HG03442 (cell line): ENCODE data around the gene TNFRSF12A.

Experiments used
- ATAC-seq: cut with Tn5 transposase; IDR thresholded peaks from one replicate; pipeline ENCODE4 v1.9.1; 2021; ENCODE audit warnings: mild to moderate bottlenecking, moderate library complexity; ENCODE audit not compliant: unreplicated experiment

TNFRSF12A gene

DNA sequence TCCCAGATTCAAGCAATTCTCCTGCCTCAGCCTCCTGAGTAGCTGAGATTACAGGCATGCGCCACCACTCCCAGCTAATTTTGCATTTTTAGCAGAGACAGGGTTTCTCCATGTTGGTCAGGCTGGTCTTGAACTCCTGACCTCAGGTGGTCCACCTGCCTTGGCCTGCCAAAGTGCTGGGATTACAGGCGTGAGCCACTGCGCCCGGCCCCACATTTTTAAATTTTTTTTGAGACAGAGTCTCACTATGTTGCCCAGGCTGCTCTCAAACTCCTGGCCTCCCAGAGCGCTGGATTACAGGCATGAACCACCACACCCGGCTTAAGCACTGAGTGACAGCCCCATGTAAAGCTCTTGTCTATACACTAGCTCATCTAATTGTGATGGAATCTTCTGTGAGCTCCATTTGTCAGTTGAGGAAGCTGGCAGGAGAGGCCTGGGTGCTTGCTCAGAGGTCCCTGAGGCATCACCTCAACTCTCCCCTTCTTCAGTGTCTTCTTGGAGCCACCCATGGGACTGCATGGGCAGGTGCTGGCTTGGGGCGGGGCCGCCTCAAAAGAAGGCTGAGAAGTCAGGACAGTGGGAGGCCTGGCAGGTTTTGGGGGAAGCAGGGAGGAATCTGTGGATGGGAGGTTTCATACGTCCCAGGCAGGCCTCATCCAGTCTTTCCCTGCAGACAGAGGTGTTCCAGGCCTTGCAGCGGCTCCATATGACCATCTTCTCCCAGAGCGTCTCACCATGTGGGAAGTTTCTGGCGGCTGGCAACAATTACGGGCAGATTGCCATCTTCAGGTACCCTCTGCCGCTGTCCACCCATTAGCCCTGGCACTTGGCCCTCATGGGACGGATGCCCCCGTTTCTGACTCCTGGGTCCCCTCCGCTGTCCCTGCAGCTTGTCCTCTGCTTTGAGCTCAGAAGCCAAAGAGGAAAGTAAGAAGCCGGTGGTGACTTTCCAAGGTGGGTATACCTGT is 5.1 kb downstream of the TNFRSF12A start:
- ATAC-seq, result no peak

DNA sequence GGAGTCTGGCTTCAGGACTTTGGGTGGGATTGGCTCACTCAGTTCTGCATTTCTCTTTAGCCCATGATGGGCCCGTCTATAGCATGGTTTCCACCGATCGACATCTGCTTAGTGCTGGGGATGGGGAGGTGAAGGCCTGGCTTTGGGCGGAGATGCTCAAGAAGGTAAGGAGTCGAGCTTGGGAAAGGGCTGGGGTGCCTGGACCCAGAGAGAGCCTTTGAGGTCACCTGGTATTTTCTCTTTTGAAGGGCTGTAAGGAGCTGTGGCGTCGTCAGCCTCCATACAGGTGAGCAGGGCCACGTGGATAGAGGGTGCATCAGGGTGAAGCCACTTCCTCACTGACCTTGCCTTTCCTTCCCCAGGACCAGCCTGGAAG is 5.8 kb downstream of the TNFRSF12A start:
- ATAC-seq, result no peak

DNA sequence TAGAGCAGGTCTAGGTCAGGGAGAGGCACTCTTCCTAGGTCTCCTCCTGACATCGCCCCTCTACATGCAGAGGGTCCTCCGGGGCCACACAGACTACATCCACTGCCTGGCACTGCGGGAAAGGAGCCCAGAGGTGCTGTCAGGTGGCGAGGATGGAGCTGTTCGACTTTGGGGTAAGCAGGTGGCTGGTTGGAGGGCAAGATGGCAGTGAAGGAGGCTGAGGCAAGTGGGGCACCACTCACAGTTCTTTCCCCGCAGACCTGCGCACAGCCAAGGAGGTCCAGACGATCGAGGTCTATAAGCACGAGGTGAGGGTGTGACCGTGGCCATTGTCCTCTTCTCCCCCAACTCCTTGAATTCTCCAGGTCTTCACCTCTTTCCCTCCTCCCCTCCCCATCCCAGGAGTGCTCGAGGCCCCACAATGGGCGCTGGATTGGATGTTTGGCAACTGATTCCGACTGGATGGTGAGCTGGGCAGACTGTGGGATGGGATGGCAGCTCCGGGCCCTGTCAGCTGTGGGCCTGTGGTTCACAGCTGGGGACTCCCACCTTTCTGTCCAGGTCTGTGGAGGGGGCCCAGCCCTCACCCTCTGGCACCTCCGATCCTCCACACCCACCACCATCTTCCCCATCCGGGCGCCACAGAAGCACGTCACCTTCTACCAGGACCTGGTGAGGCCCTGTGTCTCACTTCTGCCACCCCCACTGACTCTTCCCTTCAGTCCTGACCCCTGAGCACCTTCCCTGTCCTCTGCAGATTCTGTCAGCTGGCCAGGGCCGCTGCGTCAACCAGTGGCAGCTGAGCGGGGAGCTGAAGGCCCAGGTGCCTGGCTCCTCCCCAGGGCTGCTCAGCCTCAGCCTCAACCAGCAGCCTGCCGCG is 6.7 kb downstream of the TNFRSF12A start:
- no peak for ATAC-seq

DNA sequence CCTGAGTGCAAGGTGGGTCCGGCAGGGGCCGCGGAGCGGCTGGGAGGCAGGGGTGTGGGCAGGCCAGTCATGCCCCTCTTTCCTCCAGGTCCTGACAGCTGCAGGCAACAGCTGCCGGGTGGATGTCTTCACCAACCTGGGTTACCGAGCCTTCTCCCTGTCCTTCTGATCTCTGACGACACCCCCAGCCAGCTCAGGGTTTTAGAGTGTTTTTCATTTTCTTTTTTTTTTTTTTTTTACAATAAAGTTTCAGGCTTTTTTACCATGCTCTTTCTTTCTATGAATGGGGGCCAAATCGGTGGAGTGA is 7.3 kb downstream of the TNFRSF12A start:
- ATAC-seq, result no peak

DNA sequence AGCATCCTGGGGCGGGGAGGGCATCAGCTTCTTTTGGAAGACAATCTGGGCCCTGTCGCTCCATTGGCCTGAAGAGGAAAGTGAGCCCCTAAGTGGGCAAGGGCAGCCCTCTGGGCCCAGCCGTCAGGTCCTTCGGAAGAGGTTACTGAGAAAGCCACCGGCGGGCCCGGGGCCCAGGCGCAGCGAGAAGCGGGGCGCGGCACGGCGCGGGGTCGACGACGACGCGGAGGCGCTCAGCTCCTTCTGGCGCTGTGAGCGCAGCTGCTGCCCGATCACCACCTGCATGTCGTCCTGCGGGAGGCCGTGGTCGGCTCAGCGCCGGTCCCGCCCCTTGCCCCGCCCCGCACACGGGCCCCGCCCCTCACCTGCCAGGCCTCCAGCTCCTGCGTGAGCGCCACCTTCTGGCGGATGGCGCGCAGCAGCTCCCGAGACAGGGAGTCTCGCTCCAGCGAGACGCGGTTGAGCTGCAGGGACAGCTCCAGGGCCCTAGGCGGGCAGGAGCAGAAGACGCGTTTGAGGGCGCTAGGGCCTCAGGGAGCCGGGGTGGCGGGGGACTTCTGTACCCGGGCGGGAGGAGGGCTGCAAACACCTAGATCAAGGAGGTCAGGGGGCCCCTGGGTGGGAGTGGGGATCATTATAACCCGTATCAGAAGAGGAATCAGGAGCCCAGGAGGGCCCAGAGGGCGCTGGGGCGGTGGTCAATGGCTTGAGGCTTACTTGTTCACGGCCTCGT is 8.0 kb downstream of the TNFRSF12A start:
- ATAC-seq, result no peak

DNA sequence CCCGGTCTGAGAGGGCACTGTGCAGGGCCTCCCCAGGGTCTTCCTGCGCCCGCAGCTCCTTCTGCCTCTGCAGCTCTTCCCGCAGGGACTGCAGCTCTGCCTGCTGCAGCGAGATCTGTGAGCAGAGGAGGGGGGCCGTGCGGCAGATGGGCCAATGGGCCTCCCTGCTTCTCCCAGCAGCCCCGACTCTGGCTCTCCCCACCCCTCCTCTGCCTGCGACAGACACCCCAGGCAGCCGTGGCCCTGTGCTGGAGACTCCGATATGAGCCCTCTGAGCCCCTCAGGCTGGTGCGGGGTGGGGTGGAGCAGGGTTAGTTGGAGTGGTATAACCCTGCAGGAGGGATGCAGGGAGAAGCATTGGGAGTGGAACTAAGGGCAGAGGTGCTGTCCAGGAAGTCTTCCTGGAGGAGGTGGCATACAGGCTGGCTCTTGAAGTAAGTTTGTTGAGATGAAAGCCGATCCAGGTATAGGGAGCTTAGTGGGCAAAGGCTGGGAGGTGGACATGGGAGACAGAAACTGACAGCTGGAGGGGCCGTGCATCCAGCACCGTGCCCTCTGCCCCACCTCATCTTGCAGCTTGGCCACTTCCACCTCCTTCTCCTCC is 8.7 kb downstream of the TNFRSF12A start:
- no peak for ATAC-seq

DNA sequence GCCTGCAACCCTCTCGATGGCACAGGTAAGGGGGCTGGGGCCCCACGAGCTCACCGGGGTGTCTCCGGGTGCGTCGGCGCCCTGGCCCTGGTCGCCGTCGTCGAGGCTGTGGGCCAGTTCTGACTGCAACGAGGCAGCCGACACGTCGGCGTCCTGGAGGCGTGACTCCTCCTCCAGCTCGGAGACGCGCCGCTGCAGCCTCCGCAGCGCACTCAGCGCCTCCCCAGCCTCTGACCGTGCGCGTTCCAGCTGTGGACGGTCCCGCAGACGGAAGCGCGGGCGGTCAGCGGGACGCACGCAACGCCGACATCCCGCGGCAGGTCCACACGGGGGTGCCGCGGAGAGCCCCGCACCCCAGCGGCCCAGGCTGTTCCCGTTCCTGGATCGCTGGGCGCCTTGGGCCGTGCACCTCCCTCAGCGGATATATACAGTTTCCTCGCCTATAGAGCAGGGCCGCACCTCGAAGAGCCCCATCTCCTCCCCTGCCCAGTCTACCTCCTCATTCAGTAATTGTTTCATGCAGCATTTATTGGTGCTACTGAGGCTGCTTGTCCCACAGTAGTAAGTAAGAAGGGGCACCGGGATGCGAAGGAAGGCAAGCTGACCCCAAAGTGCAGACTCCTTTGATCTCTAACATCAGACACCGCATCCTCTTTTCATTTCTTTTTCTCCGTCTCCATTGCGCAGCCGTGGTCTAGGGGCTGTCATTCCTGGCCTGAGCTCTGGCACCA is 9.5 kb downstream of the TNFRSF12A start:
- no peak for ATAC-seq

DNA sequence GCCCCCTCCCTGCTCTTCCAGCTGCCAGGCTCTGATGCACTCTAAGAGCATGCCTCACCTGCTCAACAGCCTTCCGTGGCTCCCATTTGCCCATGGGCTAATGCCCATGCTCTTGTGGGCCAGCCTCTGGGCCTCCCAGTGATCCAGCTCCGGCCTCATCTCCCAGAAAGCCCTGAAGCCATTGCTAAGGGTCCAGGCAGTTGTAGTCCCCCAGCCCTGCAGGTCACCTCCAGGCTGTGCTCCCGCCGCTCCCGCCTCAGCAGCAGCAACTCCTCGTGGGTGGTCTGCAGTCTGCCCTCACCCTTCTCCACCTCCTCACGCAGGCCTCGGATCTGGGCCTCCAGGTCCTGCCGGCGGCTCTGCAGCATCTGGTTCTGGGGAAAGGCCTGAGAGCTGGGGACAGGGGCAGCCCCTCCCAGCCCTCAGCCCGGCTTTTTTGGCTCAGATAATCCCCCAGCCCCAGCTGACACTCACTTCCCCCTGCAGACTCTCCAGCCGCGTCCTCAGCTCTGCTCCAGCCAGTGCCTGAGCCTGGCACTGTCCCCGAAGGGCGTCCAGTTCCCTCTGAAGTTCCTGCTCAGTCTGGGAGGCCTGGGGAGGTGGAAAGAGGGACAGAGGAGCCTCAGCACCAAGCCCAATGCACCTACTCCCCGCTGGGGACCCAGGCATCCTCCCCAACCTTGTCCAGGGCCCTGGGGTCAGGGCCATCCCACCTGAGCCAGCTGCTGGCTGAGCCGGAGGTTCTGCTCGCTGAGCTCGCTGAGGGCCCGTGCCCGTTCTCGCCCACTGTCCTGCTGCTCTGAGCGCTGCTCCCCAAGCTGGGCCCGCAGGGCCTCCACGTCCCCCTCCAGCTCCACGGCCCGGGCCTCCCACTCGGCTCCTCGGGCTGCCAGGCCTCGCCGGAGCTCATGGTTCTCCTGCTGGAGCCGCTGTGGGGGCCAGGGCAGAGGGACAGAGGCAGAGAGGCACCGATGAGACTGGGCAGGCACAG is 10.3 kb downstream of the TNFRSF12A start:
- ATAC-seq, result no peak

DNA sequence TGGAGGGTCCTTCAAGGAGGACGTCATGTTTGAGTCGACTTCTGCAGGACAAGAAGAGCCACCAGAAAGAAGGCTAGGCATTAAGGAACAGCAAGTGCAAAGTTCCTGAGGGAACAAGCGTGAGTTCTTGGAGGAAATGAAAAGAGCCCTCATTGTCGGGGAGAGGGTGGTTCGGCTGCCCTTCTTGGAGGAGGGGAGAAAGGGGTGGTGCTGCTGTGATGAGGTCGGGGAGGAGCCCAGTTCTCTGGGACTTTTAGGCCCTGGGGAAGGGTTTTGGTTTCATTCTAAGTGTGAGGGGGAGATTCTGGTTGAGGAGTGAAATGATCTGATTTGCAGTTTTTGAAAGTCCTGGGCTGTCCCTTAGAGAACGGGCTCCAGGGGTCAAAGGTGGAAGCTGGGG is 12.5 kb downstream of the TNFRSF12A start:
- ATAC-seq, result no peak

DNA sequence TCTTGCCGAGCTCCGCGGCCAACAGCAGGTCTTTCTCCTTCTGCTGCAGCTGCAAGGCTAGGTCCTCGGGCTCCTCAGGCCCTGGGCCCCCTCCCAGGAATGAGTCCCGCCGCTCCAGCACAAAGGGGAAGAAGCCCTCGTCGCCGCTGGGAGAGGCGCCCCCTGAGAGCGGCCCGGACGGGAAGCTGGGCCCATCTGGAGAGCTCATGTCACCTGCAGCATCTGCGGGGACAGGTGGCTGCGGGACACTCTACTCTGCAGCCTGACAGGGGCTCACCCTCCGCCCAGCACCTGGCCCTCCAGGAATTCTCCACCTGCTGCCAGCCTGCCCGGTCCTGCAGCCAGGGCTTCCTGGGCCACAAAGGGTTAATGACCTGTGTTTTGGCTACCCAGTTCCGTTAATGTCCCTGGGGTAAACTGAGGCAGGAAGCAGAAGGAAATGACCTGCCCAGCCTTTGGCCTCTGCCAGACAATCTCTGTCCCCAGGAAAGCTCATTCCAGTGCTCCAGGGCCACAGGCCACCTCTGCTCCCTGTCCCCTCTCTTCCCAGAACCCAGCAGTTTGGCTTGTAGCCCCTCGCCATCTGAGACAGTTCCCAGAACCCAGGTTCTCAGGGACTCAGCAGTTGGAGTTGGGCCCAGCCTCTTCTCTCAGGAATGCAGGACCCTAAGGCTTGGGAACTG is 15.3 kb downstream of the TNFRSF12A start:
- ATAC-seq, result no peak

DNA sequence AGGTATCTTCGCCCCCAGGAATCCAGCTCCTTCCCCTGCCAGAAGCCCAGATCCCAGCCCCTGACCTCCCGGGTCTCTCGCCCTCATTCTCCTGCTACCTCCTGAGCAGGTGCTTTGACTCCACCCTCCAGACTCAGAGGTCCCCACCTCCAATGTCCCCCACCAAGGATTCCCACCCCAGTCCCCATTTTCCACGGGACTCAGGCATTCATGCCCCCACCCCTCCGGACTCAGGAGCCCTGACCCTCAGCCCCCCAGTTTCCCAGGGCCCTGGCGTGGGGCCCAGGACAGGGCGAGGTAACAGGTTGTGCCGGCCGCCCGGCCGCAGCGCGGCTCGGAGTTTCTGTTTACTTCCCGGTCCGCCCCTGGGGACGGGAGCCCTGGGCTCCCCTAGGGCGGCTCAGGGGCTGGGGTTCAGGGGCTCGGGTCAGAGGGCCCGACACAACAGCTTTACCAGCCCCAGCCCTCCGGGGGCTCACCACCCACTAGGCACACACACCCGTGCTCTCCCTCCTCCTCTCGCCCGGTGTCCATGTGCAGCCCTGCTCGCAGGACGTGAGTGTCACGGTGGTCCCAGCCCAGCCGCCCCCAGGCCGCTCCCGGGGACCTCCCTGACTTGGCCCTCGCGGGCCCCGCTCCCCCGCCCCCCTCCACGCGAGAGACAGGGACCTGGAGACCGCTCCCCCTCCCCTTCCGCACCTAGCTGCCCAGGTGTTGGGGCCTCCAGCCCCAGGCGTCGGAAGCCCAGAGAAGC is 16.0 kb downstream of the TNFRSF12A start:
- no peak for ATAC-seq

DNA sequence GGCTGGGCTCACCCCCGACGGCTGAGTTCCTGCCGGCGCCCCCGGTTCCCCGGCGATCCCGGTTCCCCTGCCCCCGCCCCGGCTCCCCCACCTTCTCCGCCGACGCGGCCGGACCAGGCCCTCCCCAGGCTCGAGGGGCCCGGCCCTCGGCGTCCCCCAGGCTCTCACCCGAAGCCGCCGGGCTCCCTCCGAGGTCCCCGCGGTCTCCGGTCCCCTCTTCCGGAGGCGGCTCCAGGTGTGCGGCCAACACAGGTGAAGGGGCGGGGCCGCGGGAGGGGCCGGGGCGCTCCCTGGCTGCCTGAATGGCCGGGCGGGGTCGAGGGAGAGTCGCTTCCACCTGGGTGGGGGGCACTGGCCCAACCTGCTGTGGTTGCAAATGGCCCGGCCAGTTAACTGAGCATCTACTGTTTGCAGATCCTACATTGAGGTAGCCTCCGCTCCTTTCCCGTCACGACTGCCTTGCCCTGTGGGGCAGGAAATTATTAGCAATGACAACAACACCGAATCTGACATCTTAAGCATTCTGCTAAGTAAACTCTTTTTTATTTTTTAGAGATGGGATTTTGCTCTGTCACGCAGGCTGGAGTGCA is 16.7 kb downstream of the TNFRSF12A start, which contains the start of gene BICDL2:
TSS of gene BICDL2 (minus strand) at position 219 of the 590 bp plus-strand sequence. CDS start 1,448 bp downstream, outside the sequence.
- ATAC-seq, result no peak

DNA sequence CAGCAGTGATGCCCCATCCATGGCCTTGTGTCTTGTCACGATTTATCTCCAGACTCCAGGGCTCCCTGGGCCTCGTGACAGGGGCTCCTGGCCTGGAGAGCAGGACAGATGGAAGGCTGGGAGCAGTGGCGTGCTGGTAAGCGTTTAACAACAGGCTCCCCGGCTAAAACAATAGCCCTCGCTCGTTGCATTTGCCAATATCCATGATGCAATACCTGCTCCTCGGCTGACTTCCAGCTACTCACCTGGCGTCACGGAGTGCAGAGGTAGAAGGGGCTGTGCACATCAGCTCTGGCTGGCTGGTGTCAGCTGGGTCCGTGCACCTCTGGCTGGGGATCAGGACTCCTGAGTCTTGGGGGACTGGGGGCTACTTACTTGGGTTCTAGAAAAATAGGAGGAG is 18.1 kb downstream of the TNFRSF12A start:
- ATAC-seq, result no peak

DNA sequence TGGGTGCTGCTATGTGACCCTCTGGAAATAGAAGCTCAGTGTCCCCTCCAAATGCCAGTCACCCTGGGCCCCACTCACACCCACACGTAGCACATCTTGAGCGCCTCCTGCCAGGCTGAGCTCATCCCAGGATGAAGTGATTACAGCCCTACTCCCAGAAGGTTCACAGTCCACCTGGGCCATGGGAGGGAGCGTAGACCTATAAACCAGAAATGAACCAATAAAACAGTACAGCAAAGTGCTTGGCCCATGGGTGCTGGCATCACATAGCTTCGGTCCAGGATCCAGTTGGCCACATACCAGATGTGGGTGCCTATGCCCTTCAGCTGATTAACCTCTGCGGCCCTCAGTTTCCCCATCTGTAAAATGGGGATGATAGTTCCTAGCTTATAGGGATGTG is 18.7 kb downstream of the TNFRSF12A start:
- ATAC-seq, result no peak

DNA sequence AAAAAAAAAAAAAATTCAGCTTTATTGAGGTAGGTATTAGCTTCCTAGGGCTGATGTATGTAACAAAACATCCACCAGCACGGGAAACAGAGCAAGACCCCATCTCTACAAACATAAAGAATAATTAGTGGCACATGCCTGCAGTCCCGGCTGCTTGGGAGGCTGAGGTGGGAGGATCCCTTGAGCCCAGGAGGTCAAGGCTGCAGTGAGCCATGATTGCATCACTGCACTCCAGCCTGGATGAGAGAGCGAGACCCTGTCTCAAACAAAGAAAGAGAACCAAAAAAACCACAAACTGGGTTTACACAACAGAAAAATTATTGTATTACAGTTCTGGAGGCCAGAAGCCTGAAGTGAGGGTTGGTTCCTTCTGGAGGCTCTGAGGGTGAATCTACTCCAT is 22.2 kb downstream of the TNFRSF12A start:
- ATAC-seq, result no peak

DNA sequence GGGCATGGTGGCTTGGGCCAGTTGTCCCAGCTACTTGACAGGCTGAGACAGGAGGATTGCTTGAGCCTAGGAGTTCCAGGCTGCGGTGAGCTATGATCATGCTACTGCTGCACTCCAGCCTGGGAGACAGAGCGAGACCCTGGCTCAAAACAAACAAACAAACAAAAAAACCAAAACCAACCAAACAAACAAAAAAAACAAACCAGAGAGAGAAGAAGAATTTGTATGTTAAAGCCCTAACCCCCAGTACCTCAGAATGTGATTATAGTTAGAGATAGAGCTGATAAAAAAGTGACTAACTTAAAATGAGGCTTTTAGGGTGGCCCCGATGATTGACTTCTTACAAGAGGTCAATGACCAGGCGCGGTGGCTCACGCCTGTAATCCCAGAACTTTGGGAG is 24.5 kb downstream of the TNFRSF12A start:
- ATAC-seq, result no peak
